Tibial nerve (tissue), 4 donors: ENCODE data around the gene GRPEL2. TPM values are rescaled to one million over a fixed set of nuclear protein-coding genes. Genes with fewer than 3 reads are reported as not detected.

Experiments
- DNase-seq, 2 donors: peaks; one replicate each; pipeline ENCODE4 v3.0.0-alpha.2; 2019; ENCODE audit warnings: low spot score in 2 of 2
- H3K27ac ChIP-seq, 4 donors: fragments of 200-600 bp; sonication (generic) in 3 of 4; one replicate each; pipeline ENCODE4 v1.5.1; 2017 to 2019; ENCODE audit warnings: mild to moderate bottlenecking in 1 of 4
- H3K27me3 ChIP-seq, 2 donors: fragments of 200-600 bp; sonication (generic) in 1 of 2; one replicate each; pipeline versions ENCODE4 v1.5.1 to v1.6.0; 2017 to 2019
- H3K36me3 ChIP-seq, 3 donors: fragments of 200-600 bp; sonication (generic); one replicate each; pipeline ENCODE4 v1.5.1; 2018 to 2019
- H3K4me1 ChIP-seq, 4 donors: fragments of 200-600 bp; sonication (generic) in 3 of 4; one replicate each; pipeline ENCODE4 v1.5.1; 2017 to 2019
- H3K4me3 ChIP-seq, 4 donors: fragments of 200-600 bp; sonication (generic) in 3 of 4; one replicate each; pipeline ENCODE4 v1.5.1; 2017 to 2019; ENCODE audit warnings: mild to moderate bottlenecking in 1 of 4, moderate library complexity in 1 of 4
- H3K9me3 ChIP-seq, 4 donors: fragments of 200-600 bp; sonication (generic) in 3 of 4; one replicate each; pipeline ENCODE4 v1.5.1; 2017 to 2019
- CTCF ChIP-seq, 5 experiments: fragments of 200-600 bp in 3 of 5; fragments of 450-650 bp in 2 of 5; sonication (generic) in 3 of 5; IDR thresholded peaks; one replicate each; pipeline ENCODE4 v1.5.1; 2016 to 2019; ENCODE audit warnings: antibody characterized with exemption in 5 of 5, mild to moderate bottlenecking in 3 of 5, moderate library complexity in 2 of 5
- EP300 ChIP-seq, 2 donors: sonication (generic); formaldehyde crosslinking; IDR thresholded peaks; one replicate each; pipeline ENCODE4 v1.6.1; 2017; ENCODE audit warnings: antibody characterized with exemption in 2 of 2, mild to moderate bottlenecking in 1 of 2
- POLR2A ChIP-seq, 2 donors: fragments of 450-650 bp; IDR thresholded peaks; one replicate each; pipeline ENCODE4 v1.6.1; 2017; ENCODE audit warnings: antibody characterized with exemption in 2 of 2, mild to moderate bottlenecking in 2 of 2, moderate library complexity in 2 of 2
- WGBS, 2 donors: methylation state at CpG; one replicate each; pipeline ENCODE4 v1.1.5; 2018; 5-methylcytosine and 5-hydroxymethylcytosine counted together
- total RNA-seq, 4 donors: library from RNA; depleted of rRNA; stranded (reverse); fragments of >200 nt; gene quantifications; one replicate each; pipeline ENCODE4 v1.1.0, GENCODE V29; 2016

GRPEL2 gene
- total RNA-seq, 4 donors from 2014 or later = 6.5 to 13.5 (median 10.3) TPM

DNA sequence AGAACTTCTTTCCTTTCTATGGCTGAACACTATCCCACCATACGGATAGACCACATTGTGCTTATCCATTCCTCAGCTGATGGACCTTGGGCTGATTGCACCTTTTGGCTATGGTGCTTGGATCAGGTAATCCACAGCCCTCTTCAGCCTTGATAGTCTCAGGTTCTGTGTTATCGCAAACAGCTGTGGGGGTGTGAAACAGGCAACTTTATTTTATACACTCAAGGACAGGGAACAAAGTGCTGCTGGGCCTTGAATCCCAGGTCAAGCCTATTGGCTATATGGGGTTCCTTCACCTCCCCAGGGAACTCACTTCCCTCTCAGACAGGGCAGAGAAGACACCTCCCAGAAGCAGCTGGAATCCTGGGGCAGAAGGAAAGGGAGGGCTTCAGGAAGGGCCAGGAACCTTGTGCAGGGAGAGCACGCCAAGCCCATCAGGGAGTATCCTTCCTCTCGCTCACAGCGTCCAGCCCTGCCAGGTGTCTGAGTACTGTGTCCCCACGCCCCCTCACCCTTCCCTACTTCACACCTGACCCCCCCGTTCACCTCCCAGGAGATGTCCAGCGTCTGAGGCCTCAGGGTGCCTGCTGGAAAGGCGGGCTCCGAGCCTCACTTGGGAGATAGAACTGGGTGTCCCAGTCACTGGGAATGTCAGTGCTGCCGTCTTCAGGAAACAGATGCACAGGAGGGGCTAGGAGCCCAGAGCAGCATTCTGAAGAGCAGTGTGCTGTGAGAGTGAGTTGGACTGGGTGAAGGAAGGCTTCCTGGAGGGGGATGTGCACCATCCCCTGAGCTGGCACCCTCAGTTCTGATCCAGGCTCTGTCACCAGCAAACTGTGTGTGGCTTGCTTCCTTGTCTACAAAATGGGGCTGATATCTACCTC, 40.9 kb upstream of the GRPEL2 start:
- Histone ChIP-seq H3K4me3 (no peak overlapping the region), H3K9me3 (no peaks in the 10 kb centered on the region), H3K27me3 (no peaks in the 10 kb centered on the region), H3K36me3 (peaks cover 0 to 92% (median 0%) of the 10 kb centered on the region in 3 donors), H3K27ac (peak overlapping the region in 1 of 4 donors; percentile 9), H3K4me1 (peaks cover 0 to 5% (median 0%) of the 10 kb centered on the region in 4 donors)
- DNase-seq = no peak
- 79% methylated on average over 11 of the region's 11 CpGs for WGBS, 2 donors
- TF ChIP-seq POLR2A (IDR thresholded peaks at IDR 0.05) = no peak
- TF ChIP-seq EP300 (IDR thresholded peaks at IDR 0.05) = no peak
- TF ChIP-seq CTCF (IDR thresholded peaks at IDR 0.05) = no peak

- Histone ChIP-seq H3K27ac (no peak overlapping the region), H3K4me1 (peaks cover 0 to 4% (median 0%) of the 10 kb centered on the region in 4 donors), H3K27me3 (no peaks in the 10 kb centered on the region), H3K36me3 (peaks cover 0 to 92% (median 0%) of the 10 kb centered on the region in 3 donors), H3K9me3 (no peaks in the 10 kb centered on the region), H3K4me3 (no peak overlapping the region)
- TF ChIP-seq POLR2A (IDR thresholded peaks at IDR 0.05) = no peak
- TF ChIP-seq EP300 (IDR thresholded peaks at IDR 0.05) = no peak
- TF ChIP-seq CTCF (IDR thresholded peaks at IDR 0.05) = no peak
- WGBS, 2 donors = 82 to 89% methylated on average over 6 of the region's 6 CpGs
- no peak for DNase-seq
Observed at GRCh38 chr5:149309354-149309753, 35.9 kb upstream of the GRPEL2 start.

DNA sequence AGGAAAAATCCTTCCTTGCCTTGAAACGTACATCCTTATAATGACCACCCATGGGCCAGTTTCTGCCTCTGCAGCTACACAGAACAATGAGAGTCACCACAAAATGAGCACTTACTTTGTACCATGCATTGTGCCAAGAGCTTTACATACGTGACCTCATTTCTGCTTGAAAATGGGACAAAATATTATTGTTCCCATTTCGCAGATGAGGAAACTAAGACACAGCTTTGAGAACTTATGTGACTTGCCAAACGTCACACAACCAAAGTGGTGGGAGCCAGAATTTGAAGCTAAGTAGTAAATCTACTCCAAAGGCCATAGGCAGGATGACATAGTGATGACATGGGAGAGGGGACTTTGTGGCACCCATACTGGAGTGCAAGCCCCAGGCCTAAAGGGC, 34.8 kb upstream of the GRPEL2 start:
- peak overlapping the region in 1 of 4 donors; percentile 17 for H3K27ac ChIP-seq
- peaks cover 0 to 4% (median 0%) of the 10 kb centered on the region in 4 donors for H3K4me1 ChIP-seq
- no peak for TF ChIP-seq CTCF (IDR thresholded peaks at IDR 0.05)
- no peak for TF ChIP-seq EP300 (IDR thresholded peaks at IDR 0.05)
- TF ChIP-seq POLR2A (IDR thresholded peaks at IDR 0.05) = no peak
- H3K4me3 ChIP-seq = no peak overlapping the region
- WGBS, 2 donors = 80 to 83% methylated on average over 4 of the region's 4 CpGs
- H3K9me3 ChIP-seq = no peaks in the 10 kb centered on the region
- H3K36me3 ChIP-seq = peaks cover 0 to 91% (median 0%) of the 10 kb centered on the region in 3 donors
- DNase-seq = no peak
- no peaks in the 10 kb centered on the region for H3K27me3 ChIP-seq

DNA sequence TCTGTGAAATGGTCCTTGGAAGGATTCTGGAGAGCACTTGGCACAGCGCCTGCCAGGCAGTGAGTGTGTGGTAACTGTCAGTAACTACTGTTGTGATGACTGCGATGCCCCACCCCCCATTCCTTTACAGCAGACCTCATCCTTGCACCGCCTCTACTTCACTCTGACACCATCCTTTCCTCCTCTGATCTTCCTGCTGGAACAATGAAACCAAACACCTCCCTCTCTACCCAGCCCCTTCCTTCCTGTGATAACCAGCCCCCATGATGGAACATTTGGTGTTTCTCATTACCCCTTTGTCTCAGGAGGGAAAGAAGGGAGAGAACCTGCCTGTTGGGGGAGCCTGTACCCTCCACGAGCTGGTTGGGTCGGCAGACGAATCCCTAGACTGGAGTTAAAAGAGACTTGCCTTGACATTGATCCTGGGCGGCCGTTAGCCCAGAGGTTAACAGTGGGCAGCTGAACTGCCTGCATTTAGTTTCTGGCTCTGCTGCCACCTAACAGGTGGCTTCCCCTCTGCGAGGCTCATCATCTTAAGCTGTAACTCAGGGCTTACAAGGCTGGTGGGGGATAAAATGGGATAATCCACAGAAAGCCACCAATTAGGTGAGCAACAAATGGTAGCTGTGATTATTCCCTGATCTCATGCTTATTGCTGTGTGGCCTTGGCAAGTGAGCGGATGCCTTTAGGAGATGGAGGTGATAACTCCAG, 34.2 kb upstream of the GRPEL2 start:
- H3K27ac ChIP-seq = peak overlapping the region in 2 of 4 donors; percentile 17 to 33
- H3K4me1 ChIP-seq = peaks cover 0 to 4% (median 0%) of the 10 kb centered on the region in 4 donors
- H3K9me3 ChIP-seq = no peaks in the 10 kb centered on the region
- WGBS, 2 donors = 65 to 71% methylated on average over 10 of the region's 10 CpGs
- TF ChIP-seq POLR2A (IDR thresholded peaks at IDR 0.05) (no peak), CTCF (IDR thresholded peaks at IDR 0.05) (no peak), EP300 (IDR thresholded peaks at IDR 0.05) (no peak)
- H3K4me3 ChIP-seq = no peak overlapping the region
- H3K36me3 ChIP-seq = peaks cover 0 to 91% (median 0%) of the 10 kb centered on the region in 3 donors
- H3K27me3 ChIP-seq = no peaks in the 10 kb centered on the region
- peak in 1 of 2 donors; percentile 33 for DNase-seq
